ENCODE results near the gene TBKBP1.

Gene TBKBP1

GRCh38 chr17:47728214-47728877 lies 34.4 kb downstream of the TBKBP1 start:
- intact Hi-C loops (cut with DNase I; ENCODE audit: low total_unique reads) = no loop called here
- H3K27me3 ChIP-seq = peaks cover 0 to 85% of the 10 kb centered on the region in 2 donors

DNA sequence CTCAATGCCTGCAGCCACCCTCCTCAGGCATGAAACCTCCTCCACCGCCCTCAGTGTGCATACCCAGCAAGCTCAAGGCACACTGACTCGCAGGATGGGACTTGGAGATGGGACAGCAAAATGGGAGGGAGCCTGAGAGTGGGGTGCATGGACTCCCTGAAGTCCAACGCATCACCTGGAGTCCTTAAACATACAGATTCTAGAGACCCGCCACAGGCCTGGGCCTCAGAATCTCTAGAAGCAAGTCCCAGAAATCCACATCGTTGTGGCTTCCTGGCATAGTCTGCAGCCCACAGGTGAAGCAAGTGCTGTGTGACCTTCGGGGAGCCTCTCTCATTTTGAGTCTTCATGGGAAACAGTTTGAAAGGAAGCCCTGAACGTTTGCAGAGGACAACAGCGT lies 35.5 kb downstream of the TBKBP1 start:
- Histone ChIP-seq H3K36me3 (no peaks in the 10 kb centered on the region), H3K4me1 (peaks cover 0 to 17% (median 12%) of the 10 kb centered on the region in 4 donors), H3K27me3 (peaks cover 0 to 87% of the 10 kb centered on the region in 2 donors), H3K9me3 (no peaks in the 10 kb centered on the region), H3K27ac (no peak overlapping the region), H3K4me3 (no peak overlapping the region)
- TF ChIP-seq, protein P1, sequence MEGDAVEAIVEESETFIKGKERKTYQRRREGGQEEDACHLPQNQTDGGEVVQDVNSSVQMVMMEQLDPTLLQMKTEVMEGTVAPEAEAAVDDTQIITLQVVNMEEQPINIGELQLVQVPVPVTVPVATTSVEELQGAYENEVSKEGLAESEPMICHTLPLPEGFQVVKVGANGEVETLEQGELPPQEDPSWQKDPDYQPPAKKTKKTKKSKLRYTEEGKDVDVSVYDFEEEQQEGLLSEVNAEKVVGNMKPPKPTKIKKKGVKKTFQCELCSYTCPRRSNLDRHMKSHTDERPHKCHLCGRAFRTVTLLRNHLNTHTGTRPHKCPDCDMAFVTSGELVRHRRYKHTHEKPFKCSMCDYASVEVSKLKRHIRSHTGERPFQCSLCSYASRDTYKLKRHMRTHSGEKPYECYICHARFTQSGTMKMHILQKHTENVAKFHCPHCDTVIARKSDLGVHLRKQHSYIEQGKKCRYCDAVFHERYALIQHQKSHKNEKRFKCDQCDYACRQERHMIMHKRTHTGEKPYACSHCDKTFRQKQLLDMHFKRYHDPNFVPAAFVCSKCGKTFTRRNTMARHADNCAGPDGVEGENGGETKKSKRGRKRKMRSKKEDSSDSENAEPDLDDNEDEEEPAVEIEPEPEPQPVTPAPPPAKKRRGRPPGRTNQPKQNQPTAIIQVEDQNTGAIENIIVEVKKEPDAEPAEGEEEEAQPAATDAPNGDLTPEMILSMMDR (IDR thresholded peaks at IDR 0.05) = no peak
- intact Hi-C loops (cut with DNase I; ENCODE audit: low total_unique reads) = no loop called here
- DNase-seq = no peak

More at GRCh38 chr17:47728214-47728877, 34.4 kb downstream of the TBKBP1 start:
- no peak overlapping the region for H3K27ac ChIP-seq
- no peak for DNase-seq
- H3K4me1 ChIP-seq = peaks cover 0 to 10% (median 5%) of the 10 kb centered on the region in 4 donors
- TF ChIP-seq, protein P1 (IDR thresholded peaks at IDR 0.05) = no peak
- no peak overlapping the region for H3K4me3 ChIP-seq
- H3K36me3 ChIP-seq = no peaks in the 10 kb centered on the region
- no peaks in the 10 kb centered on the region for H3K9me3 ChIP-seq

GRCh38 chr17:47730681-47731080 lies 36.7 kb downstream of the TBKBP1 start:
- TF ChIP-seq, protein P1 (IDR thresholded peaks at IDR 0.05) = no peak

DNA sequence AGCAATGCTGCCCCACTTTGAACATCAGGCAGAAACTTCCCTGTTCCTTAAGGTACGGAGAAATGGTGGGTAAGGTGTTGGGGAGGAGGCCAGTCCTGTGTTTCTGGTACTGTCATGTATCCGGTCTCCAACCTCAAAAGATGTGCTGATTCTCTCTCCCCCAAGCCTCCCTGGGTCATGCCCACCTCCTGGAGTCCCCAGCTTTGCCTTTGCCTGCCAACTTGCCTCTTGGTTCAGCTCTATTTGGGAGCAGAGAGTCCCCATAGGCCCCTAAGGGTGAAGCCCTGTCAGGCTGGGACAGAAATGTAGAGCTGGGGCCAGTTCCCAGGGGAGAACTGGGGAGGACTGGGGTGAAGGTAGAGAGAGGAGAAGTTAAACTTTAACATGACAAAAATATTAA lies 37.4 kb downstream of the TBKBP1 start:
- H3K27me3 ChIP-seq = peaks cover 0 to 83% of the 10 kb centered on the region in 2 donors
- H3K4me1 ChIP-seq = peaks cover 0 to 17% (median 12%) of the 10 kb centered on the region in 4 donors
- no peak overlapping the region for H3K27ac ChIP-seq
- intact Hi-C loops (cut with DNase I; ENCODE audit: low total_unique reads) = no loop called here
- no peaks in the 10 kb centered on the region for H3K36me3 ChIP-seq
- no peak overlapping the region for H3K4me3 ChIP-seq
- no peaks in the 10 kb centered on the region for H3K9me3 ChIP-seq
- TF ChIP-seq, protein P1 (IDR thresholded peaks at IDR 0.05) = no peak
- peak in 1 of 2 donors; percentile 11 for DNase-seq

More at GRCh38 chr17:47730681-47731080, 36.7 kb downstream of the TBKBP1 start:
- no peak overlapping the region for H3K4me3 ChIP-seq
- H3K27ac ChIP-seq = no peak overlapping the region
- H3K4me1 ChIP-seq = peaks cover 0 to 17% (median 12%) of the 10 kb centered on the region in 4 donors
- no peaks in the 10 kb centered on the region for H3K9me3 ChIP-seq
- no peak for DNase-seq
- H3K27me3 ChIP-seq = peaks cover 0 to 87% of the 10 kb centered on the region in 2 donors
- intact Hi-C loops (cut with DNase I; ENCODE audit: low total_unique reads) = no loop called here
- H3K36me3 ChIP-seq = no peaks in the 10 kb centered on the region

DNA sequence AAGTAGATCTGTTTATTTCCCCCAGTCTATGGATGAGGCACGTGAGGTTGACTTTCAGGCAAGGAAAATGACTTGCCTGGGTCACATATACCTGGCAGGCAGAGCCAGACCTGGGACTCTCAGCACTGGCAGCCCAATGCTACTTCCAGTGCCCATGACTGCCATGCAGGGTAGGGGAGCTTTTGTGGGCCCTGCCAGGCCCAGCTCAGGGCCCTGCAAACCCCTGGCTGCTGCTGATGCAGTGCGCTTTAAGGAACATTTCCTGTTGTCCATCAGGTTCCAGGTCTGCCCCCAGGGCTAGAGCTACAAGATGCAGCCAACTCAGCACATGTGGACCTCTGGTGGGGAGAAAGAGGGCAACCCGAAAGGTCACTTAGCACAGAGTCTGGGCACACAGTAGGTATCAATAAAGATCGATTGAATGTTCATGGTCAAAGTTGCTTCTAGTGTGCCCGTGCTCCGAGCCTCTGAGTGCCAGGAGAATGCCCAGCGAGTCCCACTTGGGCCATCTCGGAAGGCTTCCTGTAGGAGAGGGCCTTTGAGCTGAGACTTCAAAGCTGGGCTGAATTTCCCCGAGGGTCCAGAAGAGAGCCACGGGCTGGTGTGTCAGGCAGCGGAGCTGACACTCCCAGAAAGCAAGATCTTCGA lies 38.6 kb downstream of the TBKBP1 start:
- intact Hi-C loops (cut with DNase I; ENCODE audit: low total_unique reads) = no loop called here
- TF ChIP-seq, protein P1 (IDR thresholded peaks at IDR 0.05) = no peak

More for the DNA sequence above, 38.6 kb downstream of the TBKBP1 start:
- no peaks in the 10 kb centered on the region for H3K36me3 ChIP-seq
- no peaks in the 10 kb centered on the region for H3K9me3 ChIP-seq
- peaks cover 0 to 74% of the 10 kb centered on the region in 2 donors for H3K27me3 ChIP-seq
- H3K4me1 ChIP-seq = peaks cover 0 to 17% (median 12%) of the 10 kb centered on the region in 4 donors
- DNase-seq = peak; percentile 11 to 13
- H3K4me3 ChIP-seq = peak overlapping the region in 1 of 2 donors; percentile 50
- H3K27ac ChIP-seq = no peak overlapping the region

All from tibial artery (tissue), 4 donors.